ENCODE data around the gene CAPN13. TPM values are rescaled to one million over a fixed set of nuclear protein-coding genes. Genes with fewer than 3 reads are reported as not detected.

CAPN13 gene
- total RNA-seq, 2 experiments from 2014 or later = not detected

GRCh38 chr2:30695749-30696148 lies 111.5 kb downstream of the CAPN13 start:
- H3K27me3 Mint-ChIP-seq = peaks cover 5% of the 10 kb centered on the region
- POLR2A ChIA-PET = no interaction called here

DNA sequence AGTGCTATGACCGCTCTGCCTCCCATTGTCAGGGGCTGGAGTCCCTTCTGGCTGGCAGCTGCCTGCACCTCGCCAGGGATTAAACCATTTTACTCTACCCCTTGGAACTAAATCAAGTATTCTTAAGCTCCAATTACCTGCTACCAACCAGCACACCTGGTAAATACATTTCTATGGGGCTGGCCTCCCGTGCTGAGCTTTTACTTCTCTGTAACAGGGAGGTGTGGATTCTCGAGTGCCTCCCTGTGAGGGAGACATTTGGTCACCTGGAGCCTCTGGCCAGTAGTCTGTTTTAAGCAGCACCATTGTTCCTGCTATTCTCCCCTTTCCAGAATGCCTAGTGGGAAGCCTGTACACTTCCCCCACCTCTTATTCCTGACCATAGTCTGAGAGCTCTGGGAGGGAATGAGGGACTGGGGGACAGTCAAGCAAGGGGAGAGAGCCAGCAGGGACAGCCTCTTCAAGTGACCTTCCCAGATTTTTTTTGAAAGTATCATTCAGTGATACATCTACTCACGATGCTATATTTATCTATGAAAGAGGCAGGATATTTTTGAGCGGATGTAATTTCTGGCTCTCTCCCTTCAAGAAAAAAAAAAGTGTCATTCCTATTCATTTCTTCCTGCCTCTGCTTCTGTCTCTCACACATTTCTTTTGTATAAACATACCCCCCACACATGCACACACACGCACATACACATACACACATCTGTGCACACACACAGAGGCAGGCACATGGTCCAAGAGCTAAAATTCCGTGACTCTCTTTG lies 112.8 kb downstream of the CAPN13 start:
- H3K27me3 ChIP-seq (ENCODE audit: control insufficient read depth in 1 of 2, insufficient read depth in 2 of 2, low read length in 2 of 2) = peaks cover 0 to 3% of the 10 kb centered on the region in 2 experiments
- H3K4me3 ChIP-seq (ENCODE audit: low read length) = no peak overlapping the region
- Mint-ChIP-seq H3K4me3 (no peak overlapping the region), H3K27ac (no peak overlapping the region), H3K27me3 (peaks cover 5% of the 10 kb centered on the region), H3K36me3 (ENCODE audit: low read depth) (no peaks in the 10 kb centered on the region), H3K9me3 (no peaks in the 10 kb centered on the region), H3K4me1 (ENCODE audit: low read depth) (no peaks in the 10 kb centered on the region)
- no peaks in the 10 kb centered on the region for H3K9me3 ChIP-seq (ENCODE audit: control insufficient read depth in 1 of 2, insufficient read depth in 1 of 2, low read length in 2 of 2)
- ATAC-seq (ENCODE audit: poor library complexity) (no peak), DNase-seq (no peak)
- no peaks in the 10 kb centered on the region for H3K36me3 ChIP-seq (ENCODE audit: insufficient read depth, low read length)
- ChIA-PET CTCF (interaction anchor here (1.7 kb wide), 1 partner anchor 17 kb away, joined by 8 read pairs; no protein-coding TSS in a partner anchor), POLR2A (no interaction called here)
- intact Hi-C loops (cut with DNase I, micrococcal nuclease) = loop anchor here in 1 of 2 experiments (5.0 kb wide), 1 partner anchor 507 kb away; no protein-coding TSS in a partner anchor
- H3K27ac ChIP-seq (ENCODE audit: low read depth in 1 of 2, low read length in 2 of 2) = no peak overlapping the region
- no peaks in the 10 kb centered on the region for H3K4me1 ChIP-seq (ENCODE audit: insufficient read depth, low read length)
- TF ChIP-seq CTCF (IDR thresholded peaks at IDR 0.05) = no peak

More at GRCh38 chr2:30695749-30696148, 111.5 kb downstream of the CAPN13 start:
- H3K36me3 ChIP-seq (ENCODE audit: insufficient read depth, low read length) = no peaks in the 10 kb centered on the region
- Mint-ChIP-seq H3K4me3 (no peak overlapping the region), H3K9me3 (peaks cover under 1% of the 10 kb centered on the region), H3K4me1 (ENCODE audit: low read depth) (no peaks in the 10 kb centered on the region), H3K27ac (no peak overlapping the region), H3K36me3 (ENCODE audit: low read depth) (no peaks in the 10 kb centered on the region)
- no peaks in the 10 kb centered on the region for H3K9me3 ChIP-seq (ENCODE audit: control insufficient read depth in 1 of 2, insufficient read depth in 1 of 2, low read length in 2 of 2)
- intact Hi-C loops (cut with DNase I, micrococcal nuclease) = no loop called here
- DNase-seq (no peak), ATAC-seq (ENCODE audit: poor library complexity) (no peak)
- H3K27ac ChIP-seq (ENCODE audit: low read depth in 1 of 2, low read length in 2 of 2) = no peak overlapping the region
- no peak overlapping the region for H3K4me3 ChIP-seq (ENCODE audit: low read length)
- CTCF ChIA-PET = interaction anchor here (1.9 kb wide), 1 partner anchor 16 kb away, joined by 8 read pairs; no protein-coding TSS in a partner anchor
- H3K27me3 ChIP-seq (ENCODE audit: control insufficient read depth in 1 of 2, insufficient read depth in 2 of 2, low read length in 2 of 2) = peaks cover 0 to 3% of the 10 kb centered on the region in 2 experiments
- H3K4me1 ChIP-seq (ENCODE audit: insufficient read depth, low read length) = no peaks in the 10 kb centered on the region
- no peak for TF ChIP-seq CTCF (IDR thresholded peaks at IDR 0.05)

- Histone ChIP-seq H3K4me3 (ENCODE audit: low read length) (no peak overlapping the region), H3K4me1 (ENCODE audit: insufficient read depth, low read length) (no peaks in the 10 kb centered on the region), H3K36me3 (ENCODE audit: insufficient read depth, low read length) (no peaks in the 10 kb centered on the region), H3K27me3 (ENCODE audit: control insufficient read depth in 1 of 2, insufficient read depth in 2 of 2, low read length in 2 of 2) (peaks cover 0 to 3% of the 10 kb centered on the region in 2 experiments), H3K27ac (ENCODE audit: low read depth in 1 of 2, low read length in 2 of 2) (no peak overlapping the region), H3K9me3 (ENCODE audit: control insufficient read depth in 1 of 2, insufficient read depth in 1 of 2, low read length in 2 of 2) (no peaks in the 10 kb centered on the region)
- Mint-ChIP-seq H3K27me3 (peaks cover 5% of the 10 kb centered on the region), H3K9me3 (no peaks in the 10 kb centered on the region), H3K27ac (no peak overlapping the region), H3K4me1 (ENCODE audit: low read depth) (no peaks in the 10 kb centered on the region), H3K4me3 (no peak overlapping the region), H3K36me3 (ENCODE audit: low read depth) (no peaks in the 10 kb centered on the region)
- TF ChIP-seq CTCF (IDR thresholded peaks at IDR 0.05) = no peak
- ATAC-seq (ENCODE audit: poor library complexity) (no peak), DNase-seq (no peak)
- CTCF ChIA-PET = interaction anchor here (1.4 to 1.7 kb wide), 2 partner anchors 8 to 18 kb away, joined by 4 to 8 read pairs; no protein-coding TSS in a partner anchor
- POLR2A ChIA-PET = no interaction called here
- intact Hi-C loops (cut with DNase I, micrococcal nuclease) = loop anchor here in 1 of 2 experiments (5.0 kb wide), 1 partner anchor 507 kb away; no protein-coding TSS in a partner anchor
Observed at GRCh38 chr2:30693821-30694281, 113.4 kb downstream of the CAPN13 start.

Measured in CD4-positive, alpha-beta T cell (primary cell).